Iris pigment epithelial cell (primary cell): ENCODE results near the gene MUC5AC.

ENCODE experiments used
- DNase-seq: peaks from one replicate; pipeline ENCODE4 v3.0.0-alpha.2; 2011; ENCODE audit warnings: low read depth

MUC5AC gene

DNA sequence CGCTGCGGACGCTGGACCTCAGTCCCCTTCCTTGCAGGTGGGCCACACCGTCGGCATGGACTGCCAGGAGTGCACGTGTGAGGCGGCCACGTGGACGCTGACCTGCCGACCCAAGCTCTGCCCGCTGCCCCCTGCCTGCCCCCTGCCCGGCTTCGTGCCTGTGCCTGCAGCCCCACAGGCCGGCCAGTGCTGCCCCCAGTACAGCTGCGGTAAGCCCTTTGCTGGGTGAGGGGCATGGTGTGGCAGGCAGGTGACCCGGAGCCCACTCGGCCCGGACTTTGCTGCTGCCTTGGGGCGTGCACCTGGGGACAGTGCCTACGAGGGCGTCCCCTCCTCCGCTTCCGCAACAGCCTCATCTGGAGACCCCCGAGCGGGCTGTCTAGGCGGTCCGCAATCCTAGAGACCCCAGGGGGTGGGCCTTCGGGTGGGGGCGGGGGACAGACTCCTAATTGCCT, 39.7 kb downstream of the MUC5AC start:
- no peak for DNase-seq

DNA sequence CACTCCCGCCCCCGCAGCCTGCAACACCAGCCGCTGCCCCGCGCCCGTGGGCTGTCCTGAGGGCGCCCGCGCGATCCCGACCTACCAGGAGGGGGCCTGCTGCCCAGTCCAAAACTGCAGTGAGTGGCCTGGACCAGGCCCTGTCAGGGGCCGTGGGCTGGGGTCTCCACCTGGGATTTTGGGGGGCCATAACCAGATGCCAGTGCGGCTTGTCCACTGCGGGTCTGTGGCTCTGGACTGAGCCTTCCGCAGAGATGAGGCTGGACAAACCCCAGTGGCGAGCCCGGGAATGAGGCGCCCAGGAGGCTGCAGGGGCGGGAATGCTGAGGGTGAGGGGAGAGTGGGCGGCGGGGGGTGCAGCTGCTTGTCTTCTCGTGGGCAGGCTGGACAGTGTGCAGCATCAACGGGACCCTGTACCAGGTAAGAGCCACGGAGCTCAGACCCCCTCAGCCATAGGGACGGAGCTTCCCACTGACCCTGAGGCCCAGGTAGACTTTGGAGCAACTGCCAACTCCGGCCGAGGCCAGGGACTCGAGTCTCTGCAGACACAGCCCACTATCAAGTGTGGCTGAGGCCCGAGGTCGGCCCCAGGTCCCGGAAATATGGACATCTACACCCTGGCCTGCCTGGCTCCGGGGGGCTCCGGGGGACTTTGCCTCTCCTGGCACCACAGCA, 40.3 kb downstream of the MUC5AC start:
- no peak for DNase-seq

DNA sequence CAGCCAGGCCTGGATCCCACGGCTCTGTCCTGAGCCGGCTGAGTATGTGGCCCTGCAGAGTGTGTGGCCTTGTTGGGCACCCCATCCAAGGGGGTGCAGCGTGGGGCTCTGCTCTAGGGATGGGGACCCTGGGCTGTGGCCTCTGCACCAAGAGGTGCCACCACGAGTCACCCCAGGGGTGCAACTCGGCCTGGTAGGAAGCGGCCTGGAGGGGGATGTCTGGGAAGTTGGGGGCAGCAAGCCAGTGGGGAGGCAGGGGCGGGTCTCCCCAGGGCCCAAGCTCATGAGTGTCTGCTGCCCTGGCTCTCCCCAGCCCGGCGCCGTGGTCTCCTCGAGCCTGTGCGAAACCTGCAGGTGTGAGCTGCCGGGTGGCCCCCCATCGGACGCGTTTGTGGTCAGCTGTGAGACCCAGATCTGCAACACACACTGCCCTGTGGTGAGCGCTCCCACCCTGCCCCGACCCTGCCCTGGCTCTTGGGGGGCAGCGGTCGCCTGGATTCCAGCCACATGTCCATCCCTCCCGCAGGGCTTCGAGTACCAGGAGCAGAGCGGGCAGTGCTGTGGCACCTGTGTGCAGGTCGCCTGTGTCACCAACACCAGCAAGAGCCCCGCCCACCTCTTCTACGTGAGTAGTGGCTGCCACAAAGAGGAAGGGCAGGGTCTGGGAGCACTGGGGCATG, 40.9 kb downstream of the MUC5AC start:
- no peak for DNase-seq

DNA sequence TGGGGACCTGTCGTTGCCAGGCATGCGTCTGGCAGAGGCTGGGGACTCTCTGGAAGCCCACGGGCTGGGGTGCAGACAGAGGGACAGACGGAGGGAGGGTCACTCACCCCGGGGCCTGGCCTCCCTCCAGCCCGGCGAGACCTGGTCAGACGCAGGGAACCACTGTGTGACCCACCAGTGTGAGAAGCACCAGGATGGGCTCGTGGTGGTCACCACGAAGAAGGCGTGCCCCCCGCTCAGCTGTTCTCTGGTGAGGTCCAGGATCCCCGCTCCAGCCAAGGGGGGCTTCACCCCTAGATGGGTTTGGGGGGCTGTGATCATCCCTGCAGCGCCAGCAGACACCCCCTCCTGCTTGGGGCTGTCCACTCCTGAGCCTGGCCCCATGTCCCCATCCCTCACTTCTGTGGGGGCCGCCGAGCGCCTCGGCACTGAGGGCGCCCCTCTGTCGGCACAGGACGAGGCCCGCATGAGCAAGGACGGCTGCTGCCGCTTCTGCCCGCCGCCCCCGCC, 41.5 kb downstream of the MUC5AC start:
- DNase-seq = no peak

DNA sequence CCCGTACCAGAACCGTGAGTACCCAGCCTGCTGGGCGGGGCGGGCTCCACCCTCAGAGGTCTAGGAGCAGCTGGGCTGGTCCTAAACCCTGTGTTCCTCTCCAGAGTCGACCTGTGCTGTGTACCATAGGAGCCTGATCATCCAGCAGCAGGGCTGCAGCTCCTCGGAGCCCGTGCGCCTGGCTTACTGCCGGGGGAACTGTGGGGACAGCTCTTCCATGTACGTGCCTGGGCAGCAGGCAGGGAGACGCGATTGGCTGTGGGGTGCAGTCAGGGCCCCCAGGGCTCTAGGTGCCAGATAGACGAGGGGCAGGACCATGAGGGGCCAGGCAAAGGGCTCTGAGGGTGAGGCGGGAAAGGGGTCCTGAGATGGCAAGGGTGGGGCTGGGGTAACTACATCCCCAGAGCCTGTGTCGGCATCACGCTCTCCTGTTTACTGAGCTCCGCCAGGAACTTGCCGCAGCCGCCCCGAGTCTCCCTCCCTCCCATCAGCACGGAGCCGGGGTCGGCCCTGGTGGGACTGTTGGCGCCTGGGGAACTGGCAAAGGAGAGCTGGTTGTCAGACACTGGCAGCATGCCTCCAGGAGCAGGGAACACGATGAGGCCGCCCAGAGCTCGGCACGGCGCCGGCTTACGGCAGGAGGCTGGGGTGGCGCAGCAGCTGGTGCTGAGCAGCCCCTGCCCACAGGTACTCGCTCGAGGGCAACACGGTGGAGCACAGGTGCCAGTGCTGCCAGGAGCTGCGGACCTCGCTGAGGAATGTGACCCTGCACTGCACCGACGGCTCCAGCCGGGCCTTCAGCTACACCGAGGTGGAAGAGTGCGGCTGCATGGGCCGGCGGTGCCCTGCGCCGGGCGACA, 42.2 kb downstream of the MUC5AC start:
- no peak for DNase-seq

DNA sequence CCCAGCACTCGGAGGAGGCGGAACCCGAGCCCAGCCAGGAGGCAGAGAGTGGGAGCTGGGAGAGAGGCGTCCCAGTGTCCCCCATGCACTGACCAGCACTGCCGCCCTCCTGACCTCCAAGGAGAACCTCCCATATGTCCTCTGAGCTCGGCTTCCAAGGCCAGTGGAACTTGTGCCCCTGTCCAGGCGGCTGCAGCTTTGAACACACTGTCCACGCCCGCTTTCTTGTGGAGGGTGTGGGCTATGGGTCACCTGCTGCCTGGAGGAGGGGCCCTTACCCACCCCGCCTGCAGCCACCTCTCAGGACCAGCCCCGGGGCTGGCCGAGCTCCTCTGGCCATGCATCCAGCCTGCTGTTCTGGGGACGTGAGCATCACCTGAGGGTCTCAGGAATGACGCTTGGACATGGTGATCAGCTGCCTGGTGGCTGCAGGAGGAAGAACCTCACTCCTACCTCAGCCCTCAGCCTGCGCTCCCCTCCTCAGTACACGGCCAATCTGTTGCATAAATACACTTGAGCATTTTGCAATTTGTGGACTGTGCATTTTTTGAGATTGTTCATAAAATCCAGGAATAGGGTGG, 42.9 kb downstream of the MUC5AC start:
- DNase-seq = no peak

DNA sequence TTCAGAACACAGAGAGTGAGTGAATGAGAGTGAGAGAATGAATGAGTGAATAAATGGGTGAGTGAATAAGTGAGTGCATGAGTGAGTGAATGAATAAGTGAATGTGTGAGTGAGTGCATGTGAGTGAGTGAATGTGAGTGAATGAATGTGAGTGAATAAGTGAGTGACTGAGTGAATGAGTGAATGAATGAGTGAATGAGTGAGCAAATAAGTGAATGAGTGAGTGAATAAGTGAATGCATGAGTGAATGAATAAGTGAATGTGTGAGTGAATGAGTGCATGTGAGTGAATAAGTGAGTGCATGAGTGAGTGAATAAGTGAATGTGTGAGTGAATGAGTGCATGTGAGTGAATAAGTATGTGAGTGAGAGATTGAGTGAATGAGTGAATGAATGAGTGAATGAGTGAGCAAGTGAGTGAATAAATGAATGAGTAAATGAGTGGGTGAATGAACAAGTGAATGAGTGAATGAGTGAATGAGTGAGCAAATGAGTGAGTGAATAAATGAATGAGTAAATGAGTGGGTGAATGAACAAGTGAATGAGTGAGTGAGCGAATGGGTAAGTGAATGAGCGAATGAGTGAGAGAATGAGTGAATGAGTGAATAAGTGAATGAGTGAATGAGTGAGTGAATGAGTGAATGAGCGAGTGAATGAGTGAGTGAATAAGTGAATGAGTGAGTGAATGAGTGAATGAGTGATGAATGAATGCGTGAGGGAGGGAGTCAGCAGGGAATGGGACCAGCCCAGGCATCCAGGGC, 43.8 kb downstream of the MUC5AC start:
- DNase-seq = no peak

DNA sequence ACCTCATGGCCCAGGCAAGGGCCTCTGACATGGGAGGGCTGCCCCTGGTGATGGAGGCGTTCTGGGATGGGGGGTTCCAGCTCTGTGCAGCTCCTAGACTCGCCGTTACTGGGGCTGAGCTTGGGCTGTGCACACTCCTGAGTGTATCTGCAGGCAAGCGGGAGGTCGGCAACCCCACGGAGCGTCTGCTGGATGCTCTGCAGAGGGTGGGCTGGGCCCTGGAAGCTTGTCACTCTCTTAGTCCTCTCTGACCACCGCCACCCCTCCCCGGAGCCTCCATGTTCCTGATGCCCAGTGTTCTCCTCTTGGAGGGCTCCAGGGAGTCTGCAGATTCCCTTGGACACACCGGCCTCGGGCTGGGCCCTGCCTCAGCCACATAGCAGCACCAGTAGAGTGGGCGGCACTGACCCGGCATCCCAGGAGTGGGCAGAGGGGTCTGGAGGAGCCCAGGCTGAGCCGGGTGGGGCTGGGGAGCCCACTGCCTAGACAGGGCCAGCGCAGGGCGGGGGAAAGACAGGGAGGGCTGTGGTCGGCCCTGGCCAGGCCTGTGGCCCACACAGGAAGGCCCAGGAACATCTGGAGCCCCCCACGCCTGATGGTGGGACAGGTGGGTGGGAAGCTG, 44.5 kb downstream of the MUC5AC start:
- no peak for DNase-seq

DNA sequence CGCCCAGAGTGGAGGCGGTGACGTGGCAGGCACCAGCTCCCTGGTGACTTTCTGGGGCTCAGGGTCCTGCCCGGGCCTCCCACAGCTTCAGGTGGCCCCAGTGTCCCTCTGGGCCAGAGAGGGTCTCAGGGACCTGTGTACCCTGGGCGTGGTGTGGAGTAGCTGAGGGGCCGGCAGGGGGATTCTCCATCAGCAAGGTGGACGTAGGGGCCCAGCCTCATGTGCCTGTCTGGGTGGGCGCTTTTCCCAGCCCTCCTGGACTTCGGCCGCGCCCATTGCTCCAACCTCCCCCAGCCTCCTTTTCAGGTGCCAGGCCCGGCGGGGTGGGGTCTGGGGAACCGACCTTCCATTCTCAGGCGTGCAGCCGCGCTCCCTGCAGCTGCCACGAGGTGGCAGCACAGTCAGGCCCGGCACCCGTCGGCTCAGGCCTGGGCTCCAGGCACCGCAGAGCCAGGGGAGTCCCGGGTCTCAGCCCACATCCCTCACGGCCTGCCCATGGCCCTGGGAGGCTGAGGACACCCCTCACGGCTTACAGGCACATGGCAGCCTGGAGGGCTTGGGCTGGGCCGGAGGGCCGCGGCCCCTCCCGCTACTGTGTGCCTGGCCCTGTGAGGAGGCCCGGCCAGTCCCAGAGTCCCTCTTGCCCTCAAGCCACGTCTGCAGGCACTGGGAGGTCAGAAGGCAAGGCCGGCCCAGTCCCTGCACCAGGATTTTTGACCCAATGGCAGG, 45.2 kb downstream of the MUC5AC start:
- peak; percentile 14 for DNase-seq

DNA sequence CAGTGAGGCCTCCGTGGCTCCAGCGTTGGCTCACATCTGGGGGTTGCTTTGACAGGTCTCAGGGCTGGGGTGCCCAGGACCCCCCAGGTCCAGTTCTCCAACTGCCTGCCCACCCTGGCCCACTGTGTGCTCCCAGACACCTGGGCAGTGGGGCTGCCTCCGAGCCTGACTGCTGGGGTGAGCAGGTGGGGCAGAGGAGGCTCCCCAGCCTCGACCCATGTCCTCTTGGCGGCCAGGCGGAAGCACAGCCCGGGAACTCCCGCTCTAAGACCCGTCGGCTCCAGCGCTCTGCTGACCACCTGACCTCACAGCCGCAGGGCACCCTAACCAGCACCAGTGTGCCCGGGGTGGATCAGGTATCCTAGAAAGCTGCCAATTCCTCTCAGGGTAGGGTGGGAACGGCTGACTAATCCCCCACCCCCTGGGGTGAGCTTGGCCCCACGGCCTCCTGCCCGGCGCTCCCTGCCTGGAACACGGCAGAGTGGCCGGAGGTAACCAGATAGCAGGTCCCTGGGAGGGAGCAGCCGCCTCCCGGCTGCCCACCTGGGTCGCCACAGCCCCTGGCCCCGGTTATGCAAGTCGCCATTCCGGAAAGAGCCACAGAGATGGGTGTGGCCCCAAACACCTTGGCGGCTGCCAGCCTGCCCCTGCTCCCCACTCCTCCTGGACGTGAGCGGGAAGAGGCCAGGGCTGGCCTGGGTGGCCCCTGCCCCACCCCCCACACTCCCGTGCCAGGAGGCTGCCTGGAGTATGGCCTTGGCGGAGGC, 45.9 kb downstream of the MUC5AC start:
- no peak for DNase-seq

DNA sequence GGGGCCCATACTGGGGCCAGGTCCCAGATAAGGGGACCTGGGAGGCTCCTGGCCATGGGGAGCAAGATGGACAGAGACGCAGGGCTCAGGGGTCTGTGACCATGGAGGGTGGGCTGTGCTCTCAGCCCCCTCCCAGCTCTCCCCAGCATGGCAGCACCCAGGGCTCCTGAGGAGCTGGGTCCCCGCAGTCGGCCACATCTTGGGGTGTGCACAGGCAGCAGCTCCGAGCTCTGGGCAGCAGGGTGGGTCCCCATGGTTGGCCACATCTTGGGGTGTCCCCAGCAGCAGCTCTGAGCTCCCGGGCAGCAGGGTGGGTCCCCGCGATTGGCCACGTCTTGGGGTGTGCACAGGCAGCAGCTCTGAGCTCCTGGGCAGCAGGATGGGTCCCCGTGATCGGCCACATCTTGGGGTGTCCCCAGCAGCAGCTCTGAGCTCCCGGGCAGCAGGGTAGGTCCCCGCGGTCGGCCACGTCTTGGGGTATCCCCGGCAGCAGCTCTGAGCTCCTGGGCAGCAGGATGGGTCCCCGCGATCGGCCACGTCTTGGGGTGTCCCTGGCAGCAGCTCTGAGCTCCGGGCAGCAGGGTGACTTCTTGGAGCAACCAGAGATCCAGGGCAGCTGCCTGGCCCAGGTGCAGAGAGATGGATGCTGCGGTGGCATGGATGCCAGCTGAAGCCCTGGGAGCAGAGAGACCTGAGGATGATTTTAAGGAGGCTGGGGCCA, 46.8 kb downstream of the MUC5AC start:
- no peak for DNase-seq

DNA sequence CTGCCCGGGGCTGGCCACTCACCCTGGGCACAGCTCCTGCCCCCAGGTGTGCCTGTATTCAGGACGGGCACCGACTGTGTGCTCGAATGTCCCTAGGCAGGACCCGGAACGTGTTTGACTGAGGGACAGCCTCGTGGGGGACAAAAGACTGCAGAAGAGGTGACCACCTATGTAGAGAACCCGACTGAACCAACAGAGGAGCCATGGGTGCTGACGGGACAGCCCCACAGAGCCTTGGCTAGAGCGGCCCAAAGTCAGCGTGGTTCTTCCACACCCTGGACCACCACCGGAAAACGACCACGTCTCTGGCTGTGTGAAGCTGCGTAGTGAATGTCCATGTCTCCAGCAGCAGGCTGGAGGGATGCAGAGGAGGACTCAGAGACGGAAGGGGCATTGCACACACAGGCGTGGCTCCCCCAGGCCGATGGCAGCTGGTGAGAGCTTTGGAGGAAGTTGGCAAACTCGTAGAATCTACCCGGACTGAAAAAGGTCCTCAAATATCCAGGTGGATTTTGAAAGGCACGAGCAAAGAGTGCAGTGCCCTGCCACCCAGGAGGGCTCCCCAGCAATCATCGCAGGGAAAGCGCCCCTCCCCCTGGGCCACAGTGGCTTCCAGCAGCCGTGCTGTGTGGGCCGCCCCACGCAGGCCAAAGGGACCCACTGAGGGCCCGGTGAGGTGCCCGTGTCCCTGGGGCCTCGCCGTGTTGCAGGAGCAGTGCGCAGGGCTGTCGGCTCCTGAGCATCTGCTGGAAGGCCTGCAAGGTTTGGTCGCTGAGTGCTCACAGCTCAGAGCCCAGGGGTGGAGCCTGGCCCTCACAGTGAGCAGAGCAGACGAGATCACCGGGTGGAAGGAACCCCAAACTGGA, 47.6 kb downstream of the MUC5AC start:
- no peak for DNase-seq

DNA sequence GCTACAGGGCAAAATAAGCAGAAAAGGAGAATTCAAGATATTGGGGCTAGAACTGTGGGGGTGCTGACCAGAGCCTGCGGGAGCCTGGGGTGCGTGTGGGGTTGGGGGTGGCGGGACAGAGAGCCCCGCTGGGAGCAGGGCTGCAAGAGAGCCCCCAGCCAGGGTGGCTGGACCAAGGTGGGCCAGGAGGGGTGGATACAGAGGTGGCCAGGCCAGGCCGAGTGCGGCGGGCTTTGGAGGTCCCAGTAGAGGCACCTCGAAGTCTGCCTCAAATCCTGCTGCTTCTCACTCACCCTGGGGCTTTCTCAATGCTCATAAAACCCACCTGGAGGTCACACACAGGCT, 48.2 kb downstream of the MUC5AC start:
- DNase-seq = no peak

DNA sequence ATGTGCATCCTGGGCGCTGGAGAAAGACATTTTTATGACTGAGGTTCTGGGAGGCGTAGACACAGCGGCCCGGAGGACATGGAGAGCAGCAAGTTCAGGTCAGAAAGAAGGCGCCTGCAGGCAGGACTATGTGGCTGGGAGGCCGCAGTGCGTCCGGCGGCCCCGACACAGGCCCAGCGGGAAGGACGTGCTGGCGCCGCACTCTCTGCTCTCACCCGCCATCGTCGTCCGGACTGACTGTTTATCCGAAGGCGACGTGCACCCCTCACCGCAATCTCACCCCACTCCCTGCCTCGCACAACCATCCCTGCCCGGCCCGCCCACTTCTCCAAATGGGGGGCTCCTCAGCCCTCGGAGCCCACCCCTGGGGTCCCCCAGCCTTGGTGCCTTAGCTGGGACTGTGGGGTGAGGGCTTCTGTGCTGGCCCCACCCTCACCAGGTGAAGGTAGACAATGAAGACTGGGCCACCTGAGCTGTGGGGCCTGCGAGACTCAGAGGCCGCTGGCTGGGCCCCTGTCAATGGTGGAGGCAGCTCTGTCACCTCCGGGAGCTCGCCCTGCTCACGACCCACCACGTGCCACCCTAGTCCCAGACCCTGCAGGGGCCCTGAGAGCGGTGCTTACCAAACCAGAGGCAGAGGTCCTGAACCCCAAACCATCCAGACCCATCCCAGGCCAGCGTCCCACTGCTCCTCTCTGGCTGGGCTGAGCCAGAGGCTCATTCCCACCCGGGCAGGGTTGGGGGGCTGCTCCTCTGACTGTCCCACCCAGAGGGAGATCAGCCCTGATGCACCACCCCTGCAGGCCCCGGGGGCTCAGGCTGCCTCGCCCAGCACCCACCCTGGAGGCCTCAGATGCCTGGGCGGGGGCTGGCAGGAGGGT, 48.9 kb downstream of the MUC5AC start:
- DNase-seq = no peak

DNA sequence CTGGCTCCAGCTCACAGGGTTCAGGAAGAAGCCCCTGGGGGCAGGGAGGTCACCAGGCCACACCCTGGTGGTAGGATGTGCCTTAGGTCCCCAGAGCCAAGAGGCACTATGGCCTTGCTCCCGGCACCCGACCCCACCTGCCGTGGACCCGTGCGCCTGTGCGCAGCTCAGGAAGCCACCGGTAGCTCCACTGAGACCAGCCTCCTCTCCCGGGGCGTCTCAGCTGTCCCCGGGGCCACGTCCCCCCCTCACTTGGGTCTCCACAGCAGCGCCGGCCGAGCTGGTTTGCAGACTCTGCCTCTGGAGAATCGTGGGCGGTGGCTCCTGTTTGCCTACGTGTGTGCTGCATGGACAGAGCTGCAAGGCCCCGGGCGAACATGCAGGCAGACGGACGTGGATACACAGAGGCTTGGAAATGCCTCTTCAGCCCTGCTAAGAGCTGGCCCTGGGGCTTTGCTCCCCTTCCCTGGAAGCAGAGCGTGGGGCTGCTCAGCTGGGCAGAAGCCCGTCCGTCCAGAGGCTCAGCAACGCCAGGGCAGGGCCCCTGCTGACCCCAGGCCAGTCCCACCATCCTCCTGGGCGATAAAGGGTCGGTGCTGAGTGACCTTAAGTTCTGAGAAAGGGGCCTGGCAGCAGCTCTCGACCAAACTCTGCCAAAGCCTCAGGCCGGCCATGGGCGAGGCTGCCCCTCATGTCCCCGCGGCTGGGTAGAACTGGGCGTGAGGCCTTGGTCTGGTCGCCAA, 49.8 kb downstream of the MUC5AC start:
- DNase-seq = no peak

DNA sequence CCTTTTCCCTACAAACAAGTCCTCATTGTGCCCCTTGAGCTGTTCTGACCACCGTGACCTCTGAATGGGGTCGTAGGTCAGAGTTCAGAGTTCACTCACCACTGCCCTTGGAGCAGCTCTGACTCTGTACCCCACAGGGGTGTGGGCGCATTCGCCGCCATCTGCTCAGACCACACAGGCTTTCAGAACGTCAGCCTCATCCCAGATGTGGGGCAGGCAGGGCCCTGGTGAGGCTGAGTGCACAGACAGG, 50.3 kb downstream of the MUC5AC start:
- no peak for DNase-seq
